GM18505 (cell line): ENCODE data around the gene GPR34.

ENCODE experiments used
- ATAC-seq: cut with Tn5 transposase; IDR thresholded peaks from one replicate; pipeline ENCODE4 v1.9.1; 2021; ENCODE audit not compliant: unreplicated experiment
- POLR2A ChIP-seq: IDR thresholded peaks from 4 replicates; pipeline ENCODE4 v1.6.1; 2011; ENCODE audit warnings: borderline replicate concordance; ENCODE audit not compliant: insufficient read depth, insufficient read length; ENCODE audit errors: extremely low read depth

Gene GPR34

DNA sequence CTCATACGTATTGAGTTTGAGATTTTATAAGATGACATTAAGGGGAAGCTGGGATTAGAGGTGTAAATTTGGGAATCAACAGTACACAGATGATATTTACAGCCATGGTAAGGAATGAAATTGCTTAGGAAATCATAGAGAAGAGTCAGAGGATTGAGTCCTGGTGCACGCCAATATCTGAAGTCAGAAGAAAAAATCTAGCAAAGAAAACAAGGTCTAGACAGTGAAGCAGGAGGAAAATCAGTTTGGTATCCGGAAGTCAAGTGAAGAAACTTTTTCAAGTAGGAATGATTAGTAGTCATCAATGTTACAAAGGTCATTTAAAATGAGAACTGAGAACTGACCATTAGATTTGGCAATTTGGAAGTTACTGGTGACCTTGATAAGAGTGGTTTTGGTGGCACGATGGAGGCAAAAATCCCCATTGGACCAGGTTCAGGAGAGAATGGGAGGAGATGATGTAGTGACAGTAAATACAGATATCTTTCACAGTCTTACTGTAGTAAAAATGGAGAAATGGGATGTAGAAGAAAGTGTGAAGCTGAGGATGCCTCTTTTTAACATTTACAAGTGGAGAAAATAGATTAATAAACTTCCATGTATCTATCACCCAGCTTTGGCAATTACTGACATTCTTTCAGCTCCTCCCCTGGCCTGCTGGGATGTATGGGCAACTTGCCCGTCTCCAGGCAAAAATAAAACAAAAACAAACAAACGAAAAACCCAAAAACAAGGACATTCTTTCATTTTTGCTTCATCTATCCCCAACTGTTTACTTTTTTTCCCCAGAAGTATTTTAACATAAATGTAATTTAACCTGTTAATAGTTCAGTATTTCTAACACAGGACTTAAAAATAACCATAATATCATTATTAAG, 11.4 kb upstream of the GPR34 start:
- TF ChIP-seq POLR2A, result no peak
- no peak for ATAC-seq

GRCh38 chrX:41684138-41684537, 4.6 kb upstream of the GPR34 start:
- TF ChIP-seq POLR2A, result no peak
- no peak for ATAC-seq

DNA sequence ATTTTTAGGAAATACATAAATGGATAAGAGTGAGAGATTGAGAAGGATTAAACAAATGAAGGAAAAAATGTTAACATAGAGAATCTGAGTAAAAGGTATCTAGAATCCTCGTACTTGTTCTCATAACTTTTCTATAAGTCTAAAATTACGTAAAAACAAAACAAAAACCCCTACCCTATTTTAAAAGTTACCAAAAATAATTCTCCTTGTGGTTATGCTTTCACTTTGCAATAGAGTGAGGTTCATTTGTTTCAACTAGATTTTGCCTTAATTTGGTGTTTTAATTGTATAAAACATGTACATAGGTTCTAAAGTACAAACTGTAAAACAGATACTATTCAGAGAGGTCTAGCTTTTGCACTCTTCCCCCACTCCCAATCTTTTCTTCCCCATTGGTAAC, 3.8 kb upstream of the GPR34 start:
- no peak for ATAC-seq
- no peak for TF ChIP-seq POLR2A

DNA sequence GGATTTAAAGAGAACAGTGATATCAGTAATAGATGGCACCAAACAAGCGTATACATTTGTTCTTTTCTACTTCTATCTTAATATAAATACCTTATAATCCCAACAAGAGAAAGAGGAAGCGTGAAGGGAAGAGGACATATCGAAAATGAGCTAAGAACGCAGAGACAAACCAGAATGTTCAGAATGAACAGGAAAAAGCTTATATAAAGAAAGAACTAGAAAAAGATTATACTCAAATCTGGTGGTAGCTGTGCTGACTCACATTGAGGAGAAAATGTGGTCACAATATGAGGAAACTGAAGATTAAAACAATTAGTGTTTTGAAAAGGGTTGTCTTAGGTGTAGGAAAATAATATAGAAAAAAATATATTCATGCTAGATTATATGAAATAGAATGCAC, 2.0 kb upstream of the GPR34 start:
- no peak for ATAC-seq
- no peak for TF ChIP-seq POLR2A

DNA sequence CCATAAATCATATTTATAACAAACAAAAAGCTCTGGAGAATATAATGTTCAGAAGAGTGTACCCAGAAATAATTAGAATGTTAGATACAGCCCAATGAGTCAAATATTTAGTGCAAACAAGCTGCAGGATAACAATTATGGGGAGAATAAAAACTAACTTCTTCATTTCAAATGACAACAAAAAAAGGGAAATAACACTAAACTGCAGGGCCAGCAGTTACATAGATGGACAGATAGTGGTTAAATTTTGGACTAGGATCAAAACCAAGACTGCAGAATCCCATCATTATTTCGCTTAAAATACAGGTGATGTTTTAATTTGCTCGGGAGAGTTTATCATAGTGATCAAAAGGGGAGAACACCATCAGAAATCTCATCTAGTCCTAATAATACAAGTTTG, 617 bp upstream of the GPR34 start:
- ATAC-seq, result no peak
- no peak for TF ChIP-seq POLR2A

DNA sequence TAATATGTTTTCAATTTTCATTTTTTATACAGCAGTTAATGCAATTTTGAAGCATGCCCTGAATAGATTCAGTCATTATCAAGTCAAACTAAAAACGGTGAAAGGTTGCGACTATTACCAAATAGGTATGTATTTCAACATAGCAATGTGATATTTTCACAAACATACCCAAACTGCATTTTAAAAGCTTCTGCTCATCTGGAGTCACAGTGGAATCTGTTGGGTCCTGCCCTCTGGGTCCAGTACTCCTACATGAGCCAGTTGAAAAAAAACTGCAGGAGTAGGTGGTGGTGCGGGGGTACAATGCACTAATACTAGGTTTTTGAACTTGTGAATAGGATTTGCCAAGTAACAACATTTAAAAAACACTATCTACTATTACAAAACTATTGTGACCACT, 938 bp downstream of the GPR34 start:
- TF ChIP-seq POLR2A, result no peak
- ATAC-seq, result no peak

DNA sequence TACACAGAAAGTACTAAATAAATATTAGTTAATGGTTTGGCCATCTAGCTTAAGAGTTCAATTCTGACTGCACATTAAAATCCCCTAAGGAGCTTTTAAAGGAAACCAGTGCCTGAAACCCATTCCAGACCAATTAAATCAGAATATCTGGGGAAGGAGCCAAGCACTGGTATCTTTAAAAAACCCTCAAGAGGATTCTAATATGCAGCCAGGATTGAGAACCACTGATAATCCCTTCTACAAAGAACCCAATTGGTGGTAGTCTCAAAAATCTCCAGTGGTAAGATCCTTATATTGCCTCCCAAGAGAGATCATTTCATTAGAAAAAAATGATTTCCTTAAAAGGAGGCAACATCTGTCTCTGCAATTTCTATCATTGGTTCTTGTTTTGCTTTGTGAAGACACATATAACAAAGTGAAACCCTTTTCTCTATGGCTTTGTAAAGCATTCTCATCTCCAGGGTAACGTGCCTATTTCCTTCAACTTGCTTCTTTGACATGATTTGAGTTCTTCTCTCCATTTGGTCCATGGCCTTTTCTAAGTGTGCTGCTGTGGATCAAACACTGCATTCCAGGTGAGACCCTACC, 3.5 kb downstream of the GPR34 start:
- ATAC-seq, result no peak
- no peak for TF ChIP-seq POLR2A

- ATAC-seq, result no peak
- no peak for TF ChIP-seq POLR2A
Measured at GRCh38 chrX:41693024-41693423, 4.3 kb downstream of the GPR34 start.

GRCh38 chrX:41695426-41695825, 6.7 kb downstream of the GPR34 start:
- TF ChIP-seq POLR2A, result no peak
- ATAC-seq, result no peak

- ATAC-seq, result no peak
- TF ChIP-seq POLR2A, result no peak
Measured at GRCh38 chrX:41703574-41704029, 14.8 kb downstream of the GPR34 start.

DNA sequence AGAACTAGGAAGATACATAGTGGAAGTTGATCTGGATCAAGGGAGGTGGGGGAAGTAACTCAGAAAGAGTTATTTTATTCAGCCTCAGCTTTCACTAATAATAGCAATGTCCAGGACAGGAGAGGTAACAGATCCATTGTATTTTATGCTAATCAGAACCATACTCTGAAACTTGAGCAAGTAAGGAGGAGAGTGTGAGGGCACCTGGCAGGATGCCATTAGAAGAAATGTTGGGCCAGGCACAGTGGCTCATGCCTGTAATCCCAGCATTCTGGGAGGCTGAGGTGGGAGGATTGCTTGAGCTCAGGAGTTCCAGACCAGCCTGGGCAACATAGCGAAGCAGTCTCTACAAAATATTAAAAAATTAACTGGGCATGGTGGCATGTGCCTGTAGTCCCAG, 16.3 kb downstream of the GPR34 start:
- no peak for ATAC-seq
- no peak for TF ChIP-seq POLR2A

DNA sequence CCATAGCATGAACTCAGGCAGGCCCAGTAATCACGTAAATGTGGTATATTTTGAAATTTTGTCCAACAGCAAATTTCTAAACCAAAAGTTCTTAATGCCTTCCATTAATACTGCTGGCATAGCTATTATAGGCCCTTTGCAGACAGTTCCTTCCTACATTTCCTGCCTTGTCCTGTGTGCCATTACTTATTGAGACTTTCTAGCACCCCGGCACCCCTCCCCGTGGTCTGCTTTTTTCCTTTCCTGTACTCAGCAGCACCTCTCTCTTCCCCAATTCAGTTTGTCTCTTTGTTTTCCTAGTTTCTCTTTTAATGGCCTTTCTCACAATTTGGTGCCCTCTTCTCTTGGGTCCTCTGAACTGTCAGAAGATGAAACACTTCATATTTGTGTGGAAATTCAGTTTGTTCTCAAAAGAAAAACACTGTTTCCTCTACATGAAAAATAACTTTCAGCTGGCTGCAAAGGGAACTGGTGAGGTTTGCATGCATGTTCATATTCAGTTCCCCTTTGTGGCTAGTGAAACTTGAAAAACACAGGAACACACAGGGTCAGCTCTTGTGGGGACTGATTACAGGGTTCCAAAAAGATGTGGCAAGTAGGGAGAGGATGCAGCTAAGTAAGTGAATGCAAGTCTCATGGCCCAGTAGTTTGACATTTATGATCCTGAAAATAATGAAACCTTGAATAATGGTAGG, 17.1 kb downstream of the GPR34 start:
- peak; percentile 88 for ATAC-seq
- no peak for TF ChIP-seq POLR2A

DNA sequence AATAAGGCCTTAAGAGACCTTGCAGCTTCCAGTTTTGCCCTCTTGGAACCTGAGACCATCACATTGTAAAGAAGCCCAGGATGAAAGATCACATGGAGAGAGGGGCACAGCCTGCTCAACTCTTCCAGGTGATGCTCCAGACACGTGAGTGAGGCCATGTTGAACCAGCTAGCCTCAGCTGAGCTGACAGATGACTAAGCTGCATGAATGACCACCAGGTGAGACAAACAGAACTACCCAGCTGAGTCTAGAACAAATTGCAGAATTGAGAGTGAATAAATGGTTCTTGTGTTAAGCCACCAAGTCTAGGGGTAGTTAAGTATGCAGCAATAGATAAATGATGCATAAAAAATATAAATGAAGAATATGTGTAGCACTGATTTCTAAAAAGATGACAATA, 18.4 kb downstream of the GPR34 start:
- TF ChIP-seq POLR2A, result no peak
- no peak for ATAC-seq

DNA sequence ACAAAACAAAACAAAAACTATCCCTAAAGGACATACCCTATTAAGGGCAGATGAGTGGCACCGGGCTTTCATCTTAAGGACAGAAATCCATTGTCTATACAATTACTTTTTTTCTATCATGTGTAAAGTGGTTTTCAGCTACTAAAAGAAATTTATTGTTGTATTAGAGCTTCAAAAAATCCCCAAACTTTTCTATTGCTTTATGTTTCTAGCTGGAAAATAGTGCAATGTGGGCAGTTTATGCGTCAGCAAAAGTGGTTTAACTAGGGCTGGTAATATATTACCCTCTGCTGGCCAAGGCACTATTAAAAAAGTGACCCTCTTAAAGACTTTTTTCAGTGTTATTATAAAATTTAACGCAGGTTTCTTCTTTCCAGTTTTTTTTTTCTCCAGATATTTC, 19.7 kb downstream of the GPR34 start:
- TF ChIP-seq POLR2A, result no peak
- no peak for ATAC-seq
